HEK293 (cell line): Measurements from ENCODE around the gene EML3.

Source experiments
- EGR2 ChIP-seq: fragments of 450-650 bp; formaldehyde crosslinking; IDR thresholded peaks from 2 replicates; pipeline ENCODE4 v1.5.1; 2016; ENCODE audit warnings: low read depth, missing biosample characterization, missing genetic modification characterization
- GLIS1 ChIP-seq: fragments of 450-650 bp; formaldehyde crosslinking; IDR thresholded peaks from 2 replicates; pipeline ENCODE4 v1.5.1; 2016; ENCODE audit warnings: missing biosample characterization, missing genetic modification characterization
- KLF1 ChIP-seq: fragments of 450-650 bp; formaldehyde crosslinking; IDR thresholded peaks from 2 replicates; pipeline ENCODE4 v1.5.1; 2016; ENCODE audit warnings: missing biosample characterization, missing genetic modification characterization
- KLF9 ChIP-seq: fragments of 450-650 bp; formaldehyde crosslinking; IDR thresholded peaks from 2 replicates; pipeline ENCODE4 v1.5.1; 2016; ENCODE audit warnings: missing biosample characterization, missing genetic modification characterization, low read depth
- SALL2 ChIP-seq: fragments of 450-650 bp; formaldehyde crosslinking; IDR thresholded peaks from 2 replicates; pipeline ENCODE4 v1.5.0; 2017; ENCODE audit warnings: missing biosample characterization, mild to moderate bottlenecking, missing genetic modification characterization, borderline replicate concordance
- SP2 ChIP-seq: fragments of 450-650 bp; formaldehyde crosslinking; IDR thresholded peaks from 2 replicates; pipeline ENCODE4 v1.5.1; 2016; ENCODE audit warnings: missing biosample characterization, missing genetic modification characterization
- SP3 ChIP-seq: fragments of 450-650 bp; formaldehyde crosslinking; IDR thresholded peaks from 2 replicates; pipeline ENCODE4 v1.5.1; 2016; ENCODE audit warnings: missing biosample characterization, missing genetic modification characterization
- TCF7L2 ChIP-seq: IDR thresholded peaks from 2 replicates; pipeline ENCODE4 v1.6.1; 2011; ENCODE audit warnings: low read depth, mild to moderate bottlenecking, inconsistent platforms, low read length, moderate library complexity, borderline replicate concordance
- YY2 ChIP-seq: fragments of 450-650 bp; formaldehyde crosslinking; IDR thresholded peaks from 2 replicates; pipeline ENCODE4 v1.5.1; 2016; ENCODE audit warnings: missing biosample characterization, missing genetic modification characterization
- ZNF155 ChIP-seq: fragments of 450-650 bp; formaldehyde crosslinking; IDR thresholded peaks from 2 replicates; pipeline ENCODE4 v1.5.1; 2016; ENCODE audit warnings: missing biosample characterization, missing genetic modification characterization
- ZNF175 ChIP-seq: fragments of 450-650 bp; formaldehyde crosslinking; IDR thresholded peaks from 2 replicates; pipeline ENCODE4 v1.5.1; 2016; ENCODE audit warnings: missing biosample characterization, missing genetic modification characterization
- ZNF2 ChIP-seq: fragments of 450-650 bp; formaldehyde crosslinking; IDR thresholded peaks from 2 replicates; pipeline ENCODE4 v1.5.1; 2016; ENCODE audit warnings: missing biosample characterization, missing genetic modification characterization
- ZNF311 ChIP-seq: fragments of 450-650 bp; formaldehyde crosslinking; IDR thresholded peaks from 2 replicates; pipeline ENCODE4 v1.5.1; 2017; ENCODE audit warnings: missing biosample characterization, missing genetic modification characterization, borderline replicate concordance
- ZNF324 ChIP-seq: fragments of 450-650 bp; formaldehyde crosslinking; IDR thresholded peaks from 2 replicates; pipeline ENCODE4 v1.5.1; 2016; ENCODE audit warnings: missing biosample characterization, missing genetic modification characterization
- ZNF501 ChIP-seq: fragments of 450-650 bp; formaldehyde crosslinking; IDR thresholded peaks from 2 replicates; pipeline ENCODE4 v1.5.1; 2016; ENCODE audit warnings: missing biosample characterization, missing genetic modification characterization
- ZNF544 ChIP-seq: fragments of 450-650 bp; formaldehyde crosslinking; IDR thresholded peaks from 2 replicates; pipeline ENCODE4 v1.5.0; 2017; ENCODE audit warnings: missing biosample characterization, missing genetic modification characterization
- ZNF558 ChIP-seq: fragments of 450-650 bp; formaldehyde crosslinking; IDR thresholded peaks from 2 replicates; pipeline ENCODE4 v1.5.1; 2016; ENCODE audit warnings: missing biosample characterization, missing genetic modification characterization
- ZNF561 ChIP-seq: fragments of 450-650 bp; IDR thresholded peaks from 2 replicates; pipeline ENCODE4 v1.5.1; 2018; ENCODE audit warnings: missing biosample characterization, missing genetic modification characterization, borderline replicate concordance
- ZNF600 ChIP-seq: fragments of 450-650 bp; formaldehyde crosslinking; IDR thresholded peaks from 2 replicates; pipeline ENCODE4 v1.5.1; 2016; ENCODE audit warnings: missing biosample characterization, missing genetic modification characterization
- ZNF629 ChIP-seq: fragments of 450-650 bp; formaldehyde crosslinking; IDR thresholded peaks from 2 replicates; pipeline ENCODE4 v1.5.1; 2017; ENCODE audit warnings: missing biosample characterization, missing genetic modification characterization
- ZNF768 ChIP-seq: fragments of 450-650 bp; formaldehyde crosslinking; IDR thresholded peaks from 2 replicates; pipeline ENCODE4 v1.5.1; 2018; ENCODE audit warnings: missing biosample characterization, mild to moderate bottlenecking, missing genetic modification characterization
- ZSCAN23 ChIP-seq: fragments of 450-650 bp; formaldehyde crosslinking; IDR thresholded peaks from 2 replicates; pipeline ENCODE4 v1.5.1; 2016; ENCODE audit warnings: missing biosample characterization, missing genetic modification characterization
- TF ChIP-seq, protein P1 (sequence below): fragments of 450-650 bp; formaldehyde crosslinking; IDR thresholded peaks from 2 replicates; pipeline ENCODE4 v1.5.1; 2016; ENCODE audit warnings: missing biosample characterization, missing genetic modification characterization
- TF ChIP-seq, protein P2 (sequence below): fragments of 450-650 bp; formaldehyde crosslinking; IDR thresholded peaks from 2 replicates; pipeline ENCODE4 v1.5.1; 2016; ENCODE audit warnings: missing biosample characterization, missing genetic modification characterization
- TF ChIP-seq, protein P3 (sequence below): fragments of 450-650 bp; formaldehyde crosslinking; conservative IDR thresholded peaks from 2 replicates; pipeline ENCODE4 v1.5.1; 2016; ENCODE audit warnings: low read depth, missing biosample characterization, missing genetic modification characterization
- TF ChIP-seq, protein P4 (sequence below): fragments of 450-650 bp; IDR thresholded peaks from 2 replicates; pipeline ENCODE4 v1.5.1; 2018; ENCODE audit warnings: missing biosample characterization, missing genetic modification characterization
- TF ChIP-seq, protein P5 (sequence below): fragments of 450-650 bp; formaldehyde crosslinking; IDR thresholded peaks from 2 replicates; pipeline ENCODE4 v1.5.1; 2016; ENCODE audit warnings: missing biosample characterization, missing genetic modification characterization, borderline replicate concordance

EML3 gene

DNA sequence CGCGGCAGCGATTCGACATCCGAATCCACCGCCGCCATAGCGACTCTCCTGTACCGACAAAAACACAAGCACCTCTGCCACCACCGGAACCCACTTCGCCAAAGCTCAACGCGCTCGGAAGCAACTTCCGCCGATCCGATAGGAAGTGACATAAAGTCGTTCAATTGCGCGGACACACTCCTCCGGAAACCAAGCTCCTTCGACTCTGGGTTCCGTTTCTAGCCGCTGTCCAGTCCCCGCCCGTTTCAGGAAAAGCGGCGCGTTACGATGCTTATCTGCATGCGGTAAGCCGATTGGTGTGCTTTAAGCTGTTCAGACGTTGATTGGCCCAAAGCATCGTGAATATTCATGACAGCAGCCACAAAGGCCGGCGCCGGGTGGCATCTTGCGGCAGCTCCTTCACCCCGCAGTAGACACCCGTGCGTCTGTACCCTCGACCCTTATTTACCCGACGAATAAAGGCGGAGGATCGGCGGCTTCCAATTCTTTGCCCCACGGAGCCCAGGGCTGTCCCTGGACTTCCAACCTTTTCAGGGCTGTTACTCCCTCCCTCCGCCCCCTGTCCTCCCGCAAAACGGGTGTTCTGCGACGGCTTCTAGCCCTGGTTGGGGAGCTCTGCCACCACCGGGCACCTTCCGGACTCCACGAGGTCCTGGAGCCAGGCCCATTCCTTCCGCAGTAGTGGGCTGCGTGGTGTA is 21.0 kb downstream of the EML3 start, which contains the start of gene TUT1 (continued):
- TF ChIP-seq, protein P1, sequence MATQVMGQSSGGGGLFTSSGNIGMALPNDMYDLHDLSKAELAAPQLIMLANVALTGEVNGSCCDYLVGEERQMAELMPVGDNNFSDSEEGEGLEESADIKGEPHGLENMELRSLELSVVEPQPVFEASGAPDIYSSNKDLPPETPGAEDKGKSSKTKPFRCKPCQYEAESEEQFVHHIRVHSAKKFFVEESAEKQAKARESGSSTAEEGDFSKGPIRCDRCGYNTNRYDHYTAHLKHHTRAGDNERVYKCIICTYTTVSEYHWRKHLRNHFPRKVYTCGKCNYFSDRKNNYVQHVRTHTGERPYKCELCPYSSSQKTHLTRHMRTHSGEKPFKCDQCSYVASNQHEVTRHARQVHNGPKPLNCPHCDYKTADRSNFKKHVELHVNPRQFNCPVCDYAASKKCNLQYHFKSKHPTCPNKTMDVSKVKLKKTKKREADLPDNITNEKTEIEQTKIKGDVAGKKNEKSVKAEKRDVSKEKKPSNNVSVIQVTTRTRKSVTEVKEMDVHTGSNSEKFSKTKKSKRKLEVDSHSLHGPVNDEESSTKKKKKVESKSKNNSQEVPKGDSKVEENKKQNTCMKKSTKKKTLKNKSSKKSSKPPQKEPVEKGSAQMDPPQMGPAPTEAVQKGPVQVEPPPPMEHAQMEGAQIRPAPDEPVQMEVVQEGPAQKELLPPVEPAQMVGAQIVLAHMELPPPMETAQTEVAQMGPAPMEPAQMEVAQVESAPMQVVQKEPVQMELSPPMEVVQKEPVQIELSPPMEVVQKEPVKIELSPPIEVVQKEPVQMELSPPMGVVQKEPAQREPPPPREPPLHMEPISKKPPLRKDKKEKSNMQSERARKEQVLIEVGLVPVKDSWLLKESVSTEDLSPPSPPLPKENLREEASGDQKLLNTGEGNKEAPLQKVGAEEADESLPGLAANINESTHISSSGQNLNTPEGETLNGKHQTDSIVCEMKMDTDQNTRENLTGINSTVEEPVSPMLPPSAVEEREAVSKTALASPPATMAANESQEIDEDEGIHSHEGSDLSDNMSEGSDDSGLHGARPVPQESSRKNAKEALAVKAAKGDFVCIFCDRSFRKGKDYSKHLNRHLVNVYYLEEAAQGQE (tag by site-specific recombination) = peak; percentile 97
- TF ChIP-seq ZNF155 (tag by site-specific recombination) (no peak), ZSCAN23 (tag by site-specific recombination) (peak; percentile 45; the same call in 1 of the 2 replicates), SP2 (tag by site-specific recombination) (peak; percentile 93), ZNF544 (no peak), ZNF175 (no peak), ZNF600 (tag by site-specific recombination) (peak; percentile 97), ZNF311 (tag by site-specific recombination) (no peak), ZNF561 (tag by site-specific recombination) (no peak), KLF9 (peak; percentile 38; the same call in 1 of the 2 replicates), KLF1 (tag by site-specific recombination) (peak; percentile 24; the same call in 1 of the 2 replicates), ZNF558 (tag by site-specific recombination) (peak; percentile 59; the same call in 1 of the 2 replicates), SALL2 (no peak), ZNF768 (no peak), SP3 (peak; percentile 87), TCF7L2 (no peak), ZNF324 (tag by site-specific recombination) (peak; percentile 93), ZNF501 (tag by site-specific recombination) (peak; percentile 88), GLIS1 (tag by site-specific recombination) (peak; percentile 48), YY2 (tag by site-specific recombination) (peak; percentile 67), EGR2 (tag by site-specific recombination) (peak; percentile 17; the same call in 1 of the 2 replicates), ZNF2 (tag by site-specific recombination) (peak; percentile 91), ZNF629 (tag by site-specific recombination) (peak; percentile 97)
- TF ChIP-seq, protein P2, sequence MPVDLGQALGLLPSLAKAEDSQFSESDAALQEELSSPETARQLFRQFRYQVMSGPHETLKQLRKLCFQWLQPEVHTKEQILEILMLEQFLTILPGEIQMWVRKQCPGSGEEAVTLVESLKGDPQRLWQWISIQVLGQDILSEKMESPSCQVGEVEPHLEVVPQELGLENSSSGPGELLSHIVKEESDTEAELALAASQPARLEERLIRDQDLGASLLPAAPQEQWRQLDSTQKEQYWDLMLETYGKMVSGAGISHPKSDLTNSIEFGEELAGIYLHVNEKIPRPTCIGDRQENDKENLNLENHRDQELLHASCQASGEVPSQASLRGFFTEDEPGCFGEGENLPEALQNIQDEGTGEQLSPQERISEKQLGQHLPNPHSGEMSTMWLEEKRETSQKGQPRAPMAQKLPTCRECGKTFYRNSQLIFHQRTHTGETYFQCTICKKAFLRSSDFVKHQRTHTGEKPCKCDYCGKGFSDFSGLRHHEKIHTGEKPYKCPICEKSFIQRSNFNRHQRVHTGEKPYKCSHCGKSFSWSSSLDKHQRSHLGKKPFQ (tag by site-specific recombination) = no peak
- TF ChIP-seq, protein P3, sequence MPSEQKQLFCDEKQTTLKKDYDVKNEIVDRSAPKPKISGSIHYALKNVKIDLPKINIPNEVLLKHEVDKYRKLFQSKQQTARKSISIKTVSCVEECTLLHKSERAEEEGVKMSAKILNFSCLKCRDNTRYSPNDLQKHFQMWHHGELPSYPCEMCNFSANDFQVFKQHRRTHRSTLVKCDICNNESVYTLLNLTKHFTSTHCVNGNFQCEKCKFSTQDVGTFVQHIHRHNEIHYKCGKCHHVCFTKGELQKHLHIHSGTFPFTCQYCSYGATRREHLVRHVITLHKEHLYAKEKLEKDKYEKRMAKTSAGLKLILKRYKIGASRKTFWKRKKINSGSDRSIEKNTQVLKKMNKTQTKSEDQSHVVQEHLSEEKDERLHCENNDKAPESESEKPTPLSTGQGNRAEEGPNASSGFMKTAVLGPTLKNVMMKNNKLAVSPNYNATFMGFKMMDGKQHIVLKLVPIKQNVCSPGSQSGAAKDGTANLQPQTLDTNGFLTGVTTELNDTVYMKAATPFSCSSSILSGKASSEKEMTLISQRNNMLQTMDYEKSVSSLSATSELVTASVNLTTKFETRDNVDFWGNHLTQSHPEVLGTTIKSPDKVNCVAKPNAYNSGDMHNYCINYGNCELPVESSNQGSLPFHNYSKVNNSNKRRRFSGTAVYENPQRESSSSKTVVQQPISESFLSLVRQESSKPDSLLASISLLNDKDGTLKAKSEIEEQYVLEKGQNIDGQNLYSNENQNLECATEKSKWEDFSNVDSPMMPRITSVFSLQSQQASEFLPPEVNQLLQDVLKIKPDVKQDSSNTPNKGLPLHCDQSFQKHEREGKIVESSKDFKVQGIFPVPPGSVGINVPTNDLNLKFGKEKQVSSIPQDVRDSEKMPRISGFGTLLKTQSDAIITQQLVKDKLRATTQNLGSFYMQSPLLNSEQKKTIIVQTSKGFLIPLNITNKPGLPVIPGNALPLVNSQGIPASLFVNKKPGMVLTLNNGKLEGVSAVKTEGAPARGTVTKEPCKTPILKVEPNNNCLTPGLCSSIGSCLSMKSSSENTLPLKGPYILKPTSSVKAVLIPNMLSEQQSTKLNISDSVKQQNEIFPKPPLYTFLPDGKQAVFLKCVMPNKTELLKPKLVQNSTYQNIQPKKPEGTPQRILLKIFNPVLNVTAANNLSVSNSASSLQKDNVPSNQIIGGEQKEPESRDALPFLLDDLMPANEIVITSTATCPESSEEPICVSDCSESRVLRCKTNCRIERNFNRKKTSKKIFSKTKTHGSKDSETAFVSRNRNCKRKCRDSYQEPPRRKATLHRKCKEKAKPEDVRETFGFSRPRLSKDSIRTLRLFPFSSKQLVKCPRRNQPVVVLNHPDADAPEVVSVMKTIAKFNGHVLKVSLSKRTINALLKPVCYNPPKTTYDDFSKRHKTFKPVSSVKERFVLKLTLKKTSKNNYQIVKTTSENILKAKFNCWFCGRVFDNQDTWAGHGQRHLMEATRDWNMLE (tag by site-specific recombination) = peak; percentile 91
- TF ChIP-seq, protein P4, sequence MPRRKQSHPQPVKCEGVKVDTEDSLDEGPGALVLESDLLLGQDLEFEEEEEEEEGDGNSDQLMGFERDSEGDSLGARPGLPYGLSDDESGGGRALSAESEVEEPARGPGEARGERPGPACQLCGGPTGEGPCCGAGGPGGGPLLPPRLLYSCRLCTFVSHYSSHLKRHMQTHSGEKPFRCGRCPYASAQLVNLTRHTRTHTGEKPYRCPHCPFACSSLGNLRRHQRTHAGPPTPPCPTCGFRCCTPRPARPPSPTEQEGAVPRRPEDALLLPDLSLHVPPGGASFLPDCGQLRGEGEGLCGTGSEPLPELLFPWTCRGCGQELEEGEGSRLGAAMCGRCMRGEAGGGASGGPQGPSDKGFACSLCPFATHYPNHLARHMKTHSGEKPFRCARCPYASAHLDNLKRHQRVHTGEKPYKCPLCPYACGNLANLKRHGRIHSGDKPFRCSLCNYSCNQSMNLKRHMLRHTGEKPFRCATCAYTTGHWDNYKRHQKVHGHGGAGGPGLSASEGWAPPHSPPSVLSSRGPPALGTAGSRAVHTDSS (tag by site-specific recombination) = 0 out of 2 replicates have a peak, but pooled peaks have one; percentile 26
- TF ChIP-seq, protein P5, sequence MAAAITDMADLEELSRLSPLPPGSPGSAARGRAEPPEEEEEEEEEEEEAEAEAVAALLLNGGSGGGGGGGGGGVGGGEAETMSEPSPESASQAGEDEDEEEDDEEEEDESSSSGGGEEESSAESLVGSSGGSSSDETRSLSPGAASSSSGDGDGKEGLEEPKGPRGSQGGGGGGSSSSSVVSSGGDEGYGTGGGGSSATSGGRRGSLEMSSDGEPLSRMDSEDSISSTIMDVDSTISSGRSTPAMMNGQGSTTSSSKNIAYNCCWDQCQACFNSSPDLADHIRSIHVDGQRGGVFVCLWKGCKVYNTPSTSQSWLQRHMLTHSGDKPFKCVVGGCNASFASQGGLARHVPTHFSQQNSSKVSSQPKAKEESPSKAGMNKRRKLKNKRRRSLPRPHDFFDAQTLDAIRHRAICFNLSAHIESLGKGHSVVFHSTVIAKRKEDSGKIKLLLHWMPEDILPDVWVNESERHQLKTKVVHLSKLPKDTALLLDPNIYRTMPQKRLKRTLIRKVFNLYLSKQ (tag by site-specific recombination) = no peak
